Lung (tissue), 12 donors: ENCODE results near the gene CIAO3. TPM values are rescaled to one million over a fixed set of nuclear protein-coding genes. Genes with fewer than 3 reads are reported as not detected.

ENCODE experiments used
- ATAC-seq: fragments of 200-7000 bp; cut with Tn5 transposase; one replicate; pipeline ENCODE4 v1.9.1; 2020; ENCODE audit warnings: moderate number of reproducible peaks; ENCODE audit not compliant: insufficient read depth, low FRiP score
- DNase-seq, 3 donors: peaks; one replicate each; pipeline ENCODE4 v3.0.0-alpha.2; 2013 to 2017
- H3K27ac ChIP-seq, 2 donors: one replicate each; pipeline ENCODE4 v1.5.1; 2013; ENCODE audit warnings: mild to moderate bottlenecking in 2 of 2, moderate library complexity in 2 of 2, control low read depth in 1 of 2, inconsistent platforms in 1 of 2, low read depth in 1 of 2, low read length in 1 of 2
- H3K27me3 ChIP-seq, 3 donors: one replicate each; pipeline ENCODE4 v1.5.1; 2013; ENCODE audit warnings: low read length in 2 of 3; ENCODE audit not compliant: control insufficient read depth in 3 of 3, insufficient read depth in 3 of 3
- H3K36me3 ChIP-seq, 4 donors: one replicate each; pipeline ENCODE4 v1.5.1; 2013; ENCODE audit warnings: low read length in 4 of 4, mild to moderate bottlenecking in 1 of 4, moderate library complexity in 1 of 4; ENCODE audit not compliant: control insufficient read depth in 4 of 4, insufficient read depth in 4 of 4
- H3K4me1 ChIP-seq, 5 donors: one replicate each; pipeline ENCODE4 v1.5.1; 2013; ENCODE audit warnings: low read length in 5 of 5, mild to moderate bottlenecking in 2 of 5, moderate library complexity in 1 of 5; ENCODE audit not compliant: control insufficient read depth in 5 of 5, insufficient read depth in 5 of 5
- H3K4me3 ChIP-seq: one replicate; pipeline ENCODE4 v1.5.1; 2013; ENCODE audit warnings: mild to moderate bottlenecking, control low read depth, moderate library complexity
- H3K9ac ChIP-seq, 2 donors: one replicate each; pipeline ENCODE4 v1.5.1; 2013; ENCODE audit warnings: low read length in 2 of 2, control low read depth in 1 of 2; ENCODE audit not compliant: insufficient read depth in 1 of 2
- H3K9me3 ChIP-seq, 4 donors: one replicate each; pipeline ENCODE4 v1.5.1; 2013; ENCODE audit warnings: low read length in 3 of 4, mild to moderate bottlenecking in 1 of 4, moderate library complexity in 1 of 4; ENCODE audit not compliant: control insufficient read depth in 4 of 4, insufficient read depth in 3 of 4
- WGBS, 2 donors: extraction: QIAGEN DNeasy Blood & Tissue Kit; methylation state at CpG; one replicate each; pipeline ENCODE4 v1.1.7; 2013; 5-methylcytosine and 5-hydroxymethylcytosine counted together
- polyA plus RNA-seq, 2 donors: library from polyadenylated mRNA; stranded (reverse); fragments of 200-250 nt; gene quantifications; one replicate each; pipeline ENCODE4 v1.2.1, GENCODE V29; 2013
- total RNA-seq, 2 donors: library from RNA; depleted of rRNA in 1 of 2; stranded (reverse); fragments of >200 nt in 1 of 2; gene quantifications; one replicate each; pipeline ENCODE4 v1.2.1, GENCODE V29; 2014 to 2021
- TF ChIP-seq, protein P1 (sequence below): IDR thresholded peaks from 2 replicates; pipeline ENCODE4 v1.5.1; 2012; ENCODE audit warnings: mild to moderate bottlenecking; ENCODE audit errors: control extremely low read depth, extremely low read depth
- donor health status: control.
- donor health status: control.
- donor health status: Bipolar disorder and iron deficiency.
- donor health status: healthy.
- donor health status: DM: yes; HTN: yes; CAD: no.

CIAO3 gene
- total and polyA plus RNA-seq, 4 donors: 21.0 to 40.6 (median 30.7) TPM

DNA sequence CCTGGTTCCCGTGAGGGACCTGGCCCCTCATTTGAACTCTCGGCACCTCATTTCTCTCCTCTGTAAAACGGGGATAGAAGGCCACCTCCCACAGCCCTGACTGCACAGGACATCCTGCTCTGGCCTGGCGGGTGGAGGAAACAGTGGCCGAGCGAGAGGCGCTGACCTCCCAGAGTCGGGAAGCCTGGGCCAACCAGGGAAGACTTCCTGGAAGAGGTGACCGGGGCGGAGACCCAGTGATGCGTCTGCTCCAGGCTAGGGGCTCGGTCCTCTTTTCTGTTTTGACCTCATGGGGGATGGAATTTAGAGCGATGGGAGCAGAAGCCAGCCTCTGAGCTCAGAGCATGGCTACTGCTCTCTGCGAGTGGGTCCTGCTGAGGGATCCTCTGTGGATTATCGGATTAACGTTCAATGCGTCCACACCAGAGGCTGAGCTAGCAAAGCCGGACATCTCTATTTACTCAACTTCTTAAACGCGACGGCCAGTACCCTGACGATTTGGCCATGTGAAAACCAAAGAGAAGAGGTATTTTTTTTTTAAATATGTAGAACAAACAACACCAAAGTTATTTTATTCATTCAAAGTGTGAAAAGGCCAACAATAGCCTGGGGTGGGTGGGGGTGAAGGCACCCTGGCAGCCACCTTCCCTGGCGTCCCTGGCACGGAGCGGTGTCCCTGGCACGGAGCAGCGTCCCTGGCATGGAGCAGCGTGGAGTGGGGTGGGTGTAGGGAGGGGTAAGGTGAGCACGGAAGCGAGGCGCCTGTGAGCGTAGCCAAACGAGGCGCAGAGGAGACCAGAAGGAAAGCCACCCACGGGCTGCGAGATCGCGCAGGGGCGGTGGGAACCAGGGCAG lies 10.6 kb upstream of the CIAO3 start:
- DNase-seq (no peak), ATAC-seq (no peak)

GRCh38 chr16:750485-750884 lies 9.7 kb upstream of the CIAO3 start:
- TF ChIP-seq, protein P1, sequence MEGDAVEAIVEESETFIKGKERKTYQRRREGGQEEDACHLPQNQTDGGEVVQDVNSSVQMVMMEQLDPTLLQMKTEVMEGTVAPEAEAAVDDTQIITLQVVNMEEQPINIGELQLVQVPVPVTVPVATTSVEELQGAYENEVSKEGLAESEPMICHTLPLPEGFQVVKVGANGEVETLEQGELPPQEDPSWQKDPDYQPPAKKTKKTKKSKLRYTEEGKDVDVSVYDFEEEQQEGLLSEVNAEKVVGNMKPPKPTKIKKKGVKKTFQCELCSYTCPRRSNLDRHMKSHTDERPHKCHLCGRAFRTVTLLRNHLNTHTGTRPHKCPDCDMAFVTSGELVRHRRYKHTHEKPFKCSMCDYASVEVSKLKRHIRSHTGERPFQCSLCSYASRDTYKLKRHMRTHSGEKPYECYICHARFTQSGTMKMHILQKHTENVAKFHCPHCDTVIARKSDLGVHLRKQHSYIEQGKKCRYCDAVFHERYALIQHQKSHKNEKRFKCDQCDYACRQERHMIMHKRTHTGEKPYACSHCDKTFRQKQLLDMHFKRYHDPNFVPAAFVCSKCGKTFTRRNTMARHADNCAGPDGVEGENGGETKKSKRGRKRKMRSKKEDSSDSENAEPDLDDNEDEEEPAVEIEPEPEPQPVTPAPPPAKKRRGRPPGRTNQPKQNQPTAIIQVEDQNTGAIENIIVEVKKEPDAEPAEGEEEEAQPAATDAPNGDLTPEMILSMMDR: no peak
- Histone ChIP-seq H3K9ac (no peak overlapping the region), H3K9me3 (no peaks in the 10 kb centered on the region), H3K4me3 (no peak overlapping the region), H3K27ac (no peak overlapping the region), H3K4me1 (peaks cover 0 to 3% (median 0%) of the 10 kb centered on the region in 5 donors), H3K27me3 (no peaks in the 10 kb centered on the region), H3K36me3 (no peaks in the 10 kb centered on the region)
- 71 to 74% methylated on average over 9 of the region's 9 CpGs for WGBS, 2 donors
- DNase-seq: no peak
- no peak for ATAC-seq

More for the DNA sequence above, 10.6 kb upstream of the CIAO3 start:
- H3K9ac ChIP-seq: no peak overlapping the region
- no peaks in the 10 kb centered on the region for H3K36me3 ChIP-seq
- H3K9me3 ChIP-seq: peaks cover 0 to 2% (median 0%) of the 10 kb centered on the region in 4 donors
- WGBS, 2 donors: 60 to 84% methylated on average over 39 of the region's 39 CpGs
- no peaks in the 10 kb centered on the region for H3K27me3 ChIP-seq
- peaks cover 0 to 3% (median 0%) of the 10 kb centered on the region in 5 donors for H3K4me1 ChIP-seq
- H3K27ac ChIP-seq: no peak overlapping the region
- TF ChIP-seq, protein P1: no peak
- no peak overlapping the region for H3K4me3 ChIP-seq

DNA sequence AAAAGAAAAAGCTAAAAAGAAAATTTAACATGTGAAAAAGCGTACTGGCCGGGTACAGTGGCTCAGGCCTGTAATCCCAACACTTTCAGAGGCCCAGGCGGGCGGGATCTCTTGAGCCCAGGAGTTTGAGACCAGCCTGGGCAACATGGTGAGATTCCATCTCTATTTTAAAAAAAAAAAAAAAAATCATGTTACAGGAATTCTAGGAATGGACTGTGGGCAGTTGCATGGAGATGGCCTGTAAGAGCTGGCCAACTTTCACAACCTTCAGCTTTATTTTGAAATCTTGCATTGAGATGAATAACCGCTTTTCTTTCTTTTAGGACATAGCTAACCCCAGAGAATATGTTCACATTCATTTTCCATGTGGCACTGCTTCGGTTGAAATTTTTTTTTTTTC lies 8.2 kb upstream of the CIAO3 start:
- no peak for DNase-seq
- Histone ChIP-seq H3K36me3 (no peaks in the 10 kb centered on the region), H3K27ac (no peak overlapping the region), H3K27me3 (no peaks in the 10 kb centered on the region), H3K4me1 (peaks cover 0 to 3% (median 0%) of the 10 kb centered on the region in 5 donors), H3K4me3 (no peak overlapping the region), H3K9ac (no peak overlapping the region), H3K9me3 (no peaks in the 10 kb centered on the region)
- WGBS, 2 donors: 72 to 80% methylated on average over 6 of the region's 6 CpGs
- ATAC-seq: no peak
- TF ChIP-seq, protein P1: no peak
